GM21515 (cell line): Measurements from ENCODE around the gene NFKBIE.

Source experiments
- ATAC-seq: cut with Tn5 transposase; IDR thresholded peaks from one replicate; pipeline ENCODE4 v1.9.1; 2021; ENCODE audit not compliant: unreplicated experiment

The NFKBIE gene

DNA sequence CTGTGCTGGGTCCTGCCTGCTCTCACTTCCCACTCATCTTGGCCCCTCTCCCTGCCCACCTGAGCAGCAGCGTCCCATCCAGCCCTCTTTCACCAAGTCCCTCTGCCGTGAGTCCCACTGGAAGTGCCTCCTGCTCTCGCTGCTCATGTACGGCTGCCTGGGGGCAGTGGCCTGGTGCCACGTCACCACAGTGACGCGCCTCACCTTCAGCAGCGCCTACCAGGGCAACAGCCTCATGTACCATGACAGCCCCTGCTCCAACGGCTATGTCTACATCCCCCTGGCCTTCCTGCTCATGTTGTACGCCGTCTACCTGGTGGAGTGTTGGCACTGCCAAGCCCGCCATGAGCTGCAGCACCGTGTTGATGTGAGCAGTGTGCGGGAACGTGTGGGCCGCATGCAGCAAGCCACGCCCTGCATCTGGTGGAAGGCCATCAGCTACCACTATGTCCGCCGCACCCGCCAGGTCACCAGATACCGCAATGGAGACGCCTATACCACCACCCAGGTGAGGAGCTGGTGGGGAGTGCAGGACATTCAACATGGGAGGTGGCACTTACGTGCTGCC is 7.7 kb upstream of the NFKBIE start:
- ATAC-seq: no peak

- no peak for ATAC-seq
Observed at GRCh38 chr6:44272529-44272928, 7.2 kb upstream of the NFKBIE start.

GRCh38 chr6:44271914-44272313 is 6.6 kb upstream of the NFKBIE start:
- ATAC-seq: no peak

DNA sequence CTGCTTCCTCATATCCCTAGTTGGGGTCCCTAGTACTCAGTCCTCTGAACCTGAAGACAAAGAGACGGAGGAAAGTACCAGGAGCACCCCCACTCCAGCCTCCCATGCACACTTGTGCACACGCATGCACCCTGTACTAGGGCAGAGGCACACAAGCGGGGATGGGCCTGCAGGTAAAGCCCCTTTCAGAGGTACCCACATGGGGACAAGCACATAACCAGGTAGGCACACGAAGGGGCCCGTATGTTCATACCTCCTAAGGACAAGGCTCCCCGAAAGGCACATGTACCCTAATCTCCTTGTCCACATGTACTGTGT is 6.0 kb upstream of the NFKBIE start:
- no peak for ATAC-seq

- no peak for ATAC-seq
Observed at GRCh38 chr6:44270526-44271405, 5.4 kb upstream of the NFKBIE start.

- ATAC-seq: no peak
Observed at GRCh38 chr6:44269921-44270525, 4.7 kb upstream of the NFKBIE start, which contains the start of gene TMEM151B. Gene TMEM151B, plus strand, starts transcription at chr6:44270450. Its CDS starts 293 bp downstream, at chr6:44270743.

DNA sequence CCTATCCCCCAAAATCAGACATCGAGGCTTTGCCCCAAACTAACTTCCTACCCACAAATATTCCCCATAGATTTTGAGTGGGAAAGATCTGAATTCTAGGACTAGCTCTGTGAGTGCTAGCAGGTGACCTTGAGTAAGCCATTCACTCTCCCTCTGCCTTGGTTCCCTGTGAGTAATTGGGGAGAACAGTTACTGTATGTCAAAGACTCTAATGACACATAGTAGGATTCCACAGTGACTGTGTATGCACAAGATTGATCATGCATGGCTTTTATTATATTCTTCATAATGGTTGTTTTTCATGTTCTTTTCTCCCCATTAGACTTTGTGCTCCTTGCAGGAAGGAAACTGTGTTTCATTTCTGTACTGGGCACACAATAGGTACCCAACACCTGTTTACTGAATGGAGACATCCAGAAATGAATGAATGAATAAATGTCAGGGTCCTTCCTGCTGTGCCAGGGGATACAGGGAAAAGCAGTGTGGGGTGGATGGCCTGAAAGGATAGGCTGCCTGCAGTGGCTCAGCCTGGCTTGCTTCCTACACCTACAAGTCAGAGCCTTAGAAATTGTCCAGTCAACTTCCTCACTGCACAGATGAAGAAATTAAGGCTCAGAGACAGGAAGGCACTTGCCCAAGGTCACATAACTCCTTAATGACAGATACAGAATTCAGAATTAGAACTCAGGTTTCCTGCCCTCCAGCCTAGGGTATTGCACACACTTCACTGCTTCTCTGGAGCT is 4.0 kb upstream of the NFKBIE start:
- ATAC-seq: no peak

DNA sequence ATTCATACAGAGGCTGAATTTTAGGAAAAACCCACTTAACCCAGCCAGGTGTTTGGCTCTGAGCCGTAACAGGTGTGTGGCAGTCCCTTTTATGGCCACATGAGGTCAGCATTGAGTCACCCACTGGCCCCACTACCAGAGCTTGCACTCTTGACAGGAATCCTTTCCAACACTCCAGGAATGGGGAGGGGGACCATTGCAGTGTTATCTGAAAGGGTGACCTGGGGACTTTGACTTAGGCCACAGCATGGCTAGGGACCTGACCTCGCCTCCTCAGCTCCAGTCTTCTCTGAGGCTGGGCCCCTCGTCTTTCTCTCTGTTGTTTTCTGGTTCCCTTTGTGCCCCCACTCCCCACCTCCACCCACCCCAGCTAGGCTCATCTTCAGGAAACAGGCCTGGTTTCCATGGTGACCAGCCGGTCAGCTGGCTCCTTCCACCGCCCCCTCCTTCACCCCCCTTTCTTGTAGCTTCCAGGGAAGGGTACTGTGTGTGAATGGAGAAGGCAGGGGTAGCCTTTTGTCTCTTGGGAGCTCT is 2.8 kb upstream of the NFKBIE start:
- ATAC-seq: no peak

- no peak for ATAC-seq
Observed at GRCh38 chr6:44267252-44267651, 1.9 kb upstream of the NFKBIE start.

- ATAC-seq: peak; percentile 33
Observed at GRCh38 chr6:44266347-44266746, 996 bp upstream of the NFKBIE start.

GRCh38 chr6:44265722-44266233 is 427 bp upstream of the NFKBIE start:
- no peak for ATAC-seq

DNA sequence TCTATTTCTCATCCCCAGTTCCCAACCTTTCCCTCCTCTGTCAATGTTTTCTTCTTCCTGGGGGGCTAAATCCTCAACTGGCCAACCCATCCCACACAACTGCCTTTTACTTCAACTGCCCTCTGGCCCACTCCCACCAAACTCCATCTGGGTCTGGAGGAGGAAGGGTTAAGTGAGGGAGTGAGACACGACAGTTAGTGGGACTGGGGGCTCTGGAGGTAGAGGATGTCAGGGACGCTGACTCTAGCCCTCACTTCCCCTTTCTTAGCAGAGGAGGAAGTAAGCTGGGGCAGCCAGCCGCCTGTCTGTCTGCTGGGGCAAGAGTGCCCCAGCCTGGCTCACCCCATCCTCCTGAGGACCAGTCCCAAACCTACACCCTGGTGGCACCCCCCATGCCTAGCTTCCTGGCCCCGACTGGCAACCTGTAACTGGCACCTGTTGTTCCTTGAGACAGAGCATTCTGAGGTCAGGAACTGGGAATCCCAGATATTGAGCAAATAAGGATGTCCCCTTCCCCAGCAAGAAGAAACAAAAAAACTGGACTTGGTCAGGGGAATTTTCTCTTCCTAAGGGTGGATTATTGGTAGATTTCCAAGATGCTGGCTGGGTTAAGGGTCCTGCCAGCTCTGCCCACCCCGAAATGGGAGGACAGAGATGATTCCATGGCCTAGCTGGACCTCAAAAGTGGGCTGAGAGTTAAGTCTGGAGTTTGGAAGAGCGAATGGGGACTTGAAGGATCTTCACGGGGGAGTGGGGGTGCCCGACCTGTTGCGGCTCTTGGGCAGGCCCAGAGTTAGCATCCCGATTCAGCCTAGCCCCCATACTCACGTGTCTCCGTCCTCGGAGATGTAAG is 971 bp downstream of the NFKBIE start:
- ATAC-seq: peak; percentile 32

DNA sequence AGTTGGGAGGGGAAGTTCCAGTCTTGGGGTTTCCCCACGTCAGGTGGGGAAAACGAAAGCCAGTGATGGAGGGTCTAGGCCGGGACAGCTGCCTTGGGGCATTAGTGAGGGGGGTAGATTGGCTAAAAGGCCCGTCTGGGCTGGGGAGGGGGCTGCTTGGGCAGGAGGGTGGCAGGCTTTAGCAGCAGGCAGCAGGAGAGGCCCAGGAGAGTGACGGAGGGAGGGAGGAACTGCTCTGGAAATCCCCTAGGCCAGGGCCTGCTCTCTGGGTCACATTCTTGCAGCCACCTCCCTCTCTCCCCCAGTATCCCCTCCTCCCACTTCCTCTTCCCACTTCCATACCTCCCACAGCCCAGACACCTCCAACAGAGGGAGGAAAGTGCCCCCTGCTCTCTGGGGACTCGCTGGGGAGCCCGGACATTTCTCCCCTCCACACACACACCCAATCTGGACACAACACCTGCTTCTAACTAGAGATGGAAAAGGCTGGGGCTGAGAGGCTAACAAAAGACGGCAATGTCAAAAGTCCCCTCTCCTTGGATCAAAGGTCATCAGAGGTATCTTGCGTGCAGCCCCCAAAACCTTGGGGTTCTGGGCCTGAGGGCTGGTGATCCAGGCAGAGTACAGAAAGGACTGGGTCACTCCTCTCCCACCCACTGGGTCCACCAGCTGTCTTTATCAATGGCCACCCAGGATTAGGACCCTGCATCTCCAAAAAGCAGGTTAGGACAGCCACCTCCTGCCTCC is 1.8 kb downstream of the NFKBIE start:
- no peak for ATAC-seq

GRCh38 chr6:44262467-44263353 is 2.6 kb downstream of the NFKBIE start:
- no peak for ATAC-seq

DNA sequence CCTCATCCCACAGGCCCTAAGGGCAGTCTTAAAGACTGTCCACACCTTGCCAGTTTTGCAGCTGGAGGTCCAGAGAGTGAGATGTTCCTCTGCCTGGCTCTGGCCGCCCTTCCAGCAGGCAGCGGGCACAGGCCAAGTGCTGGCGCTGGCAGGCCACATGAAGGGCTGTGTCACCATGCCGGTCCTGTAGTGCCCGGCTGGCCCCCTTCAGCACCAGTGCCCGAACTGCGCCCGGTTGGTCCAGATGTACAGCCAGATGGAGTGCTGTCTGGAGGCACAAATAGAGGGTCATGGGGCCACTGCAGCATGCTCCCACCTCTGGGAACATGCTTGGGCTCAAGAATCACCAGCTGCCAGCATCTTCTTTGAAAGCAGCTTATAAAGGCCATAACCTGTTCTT is 3.8 kb downstream of the NFKBIE start:
- ATAC-seq: no peak

GRCh38 chr6:44260451-44261297 is 4.7 kb downstream of the NFKBIE start:
- no peak for ATAC-seq

DNA sequence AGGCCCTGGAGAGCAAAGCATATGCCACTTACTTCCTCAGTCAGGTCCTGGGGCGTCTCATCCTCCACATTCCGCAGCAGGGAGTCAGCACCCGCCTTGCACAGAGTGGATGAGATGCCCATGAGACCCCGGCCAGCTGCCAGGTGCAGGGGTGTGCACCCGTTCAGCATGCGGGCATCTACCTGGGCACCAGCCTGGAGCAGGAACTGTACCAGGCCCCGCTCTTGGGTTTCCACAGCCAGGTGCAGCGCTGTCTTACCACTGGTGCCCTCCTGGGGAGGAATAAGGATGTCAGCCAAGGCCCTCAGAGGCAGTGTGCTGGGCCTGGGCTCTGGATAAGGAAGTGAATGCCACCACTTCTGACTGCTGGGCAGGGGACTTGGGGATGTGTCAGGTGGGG is 5.3 kb downstream of the NFKBIE start:
- ATAC-seq: no peak

DNA sequence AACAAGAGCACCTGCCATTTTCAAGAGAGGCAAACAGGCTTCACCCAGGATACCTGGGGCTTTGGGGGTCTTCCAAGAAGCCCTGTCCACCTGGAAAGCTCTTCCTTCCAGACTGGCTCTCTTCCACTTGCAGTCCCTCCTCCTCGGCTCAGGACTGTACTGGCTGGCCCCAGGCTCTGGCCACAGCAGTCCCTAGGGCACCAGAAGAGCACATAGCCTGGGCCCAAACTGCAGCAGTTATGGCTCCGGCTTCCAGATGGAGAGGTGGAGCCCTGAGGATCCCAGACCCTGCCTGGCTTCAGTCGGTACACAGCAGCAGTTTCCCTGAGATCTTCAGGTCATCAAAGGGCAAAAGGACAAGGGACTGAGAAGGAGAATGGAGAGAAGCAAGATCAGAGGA is 6.4 kb downstream of the NFKBIE start:
- no peak for ATAC-seq
